Activated naive CD4-positive, alpha-beta T cell treated with Interleukin-2 at 50 U/mL for 16 hours (primary cell): ENCODE measurements around the gene E2F2.
"Not testable (repeated sequence)": the region's sequence is repeated elsewhere in the genome, so short reads cannot be mapped to it uniquely, and the experiment has no call there.

Experiments used
- DNase-seq: peaks from one replicate; pipeline ENCODE4 v3.0.0-alpha.2; 2020

E2F2 gene

GRCh38 chr1:23545851-23546250 lies 14.8 kb upstream of the E2F2 start:
- no peak for DNase-seq

GRCh38 chr1:23544444-23545389 lies 13.7 kb upstream of the E2F2 start:
- peak; percentile 76 for DNase-seq

DNA sequence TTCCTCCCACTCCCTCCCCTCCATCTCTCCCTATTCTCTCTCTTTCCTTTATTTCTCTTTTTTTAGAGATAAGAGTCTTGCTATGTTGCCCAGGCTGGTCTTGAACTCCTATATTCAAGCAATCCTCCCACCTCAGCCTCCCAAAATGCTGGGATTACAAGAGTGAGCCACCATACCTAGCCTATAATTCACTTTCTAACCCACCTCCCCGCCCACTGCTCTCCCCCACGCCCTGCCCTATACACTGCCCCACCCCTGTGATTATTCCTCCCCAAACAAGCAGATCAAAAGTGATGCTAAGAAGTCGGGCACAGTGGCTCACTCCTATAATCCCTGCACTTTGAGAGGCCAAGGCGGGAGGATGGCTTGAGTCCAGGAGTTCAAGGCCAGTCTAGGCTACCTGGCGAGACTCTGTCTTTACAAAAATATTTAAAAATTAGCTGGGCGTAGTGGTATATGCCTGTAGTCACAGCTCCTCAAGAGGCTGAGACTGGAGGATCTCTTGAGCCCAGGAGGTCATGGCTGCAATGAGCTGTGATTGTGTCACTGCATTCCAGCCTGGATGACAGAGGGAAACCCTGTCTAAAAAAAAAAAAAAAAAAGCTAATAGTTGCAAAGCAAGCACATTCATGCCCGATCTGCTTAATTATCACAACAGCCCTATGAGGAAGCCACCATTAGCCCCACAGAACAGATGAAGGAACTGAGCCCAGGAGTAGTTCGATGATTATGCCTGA lies 12.8 kb upstream of the E2F2 start:
- no peak for DNase-seq

GRCh38 chr1:23542940-23543339 lies 11.9 kb upstream of the E2F2 start:
- DNase-seq, result not testable (repeated sequence)

DNA sequence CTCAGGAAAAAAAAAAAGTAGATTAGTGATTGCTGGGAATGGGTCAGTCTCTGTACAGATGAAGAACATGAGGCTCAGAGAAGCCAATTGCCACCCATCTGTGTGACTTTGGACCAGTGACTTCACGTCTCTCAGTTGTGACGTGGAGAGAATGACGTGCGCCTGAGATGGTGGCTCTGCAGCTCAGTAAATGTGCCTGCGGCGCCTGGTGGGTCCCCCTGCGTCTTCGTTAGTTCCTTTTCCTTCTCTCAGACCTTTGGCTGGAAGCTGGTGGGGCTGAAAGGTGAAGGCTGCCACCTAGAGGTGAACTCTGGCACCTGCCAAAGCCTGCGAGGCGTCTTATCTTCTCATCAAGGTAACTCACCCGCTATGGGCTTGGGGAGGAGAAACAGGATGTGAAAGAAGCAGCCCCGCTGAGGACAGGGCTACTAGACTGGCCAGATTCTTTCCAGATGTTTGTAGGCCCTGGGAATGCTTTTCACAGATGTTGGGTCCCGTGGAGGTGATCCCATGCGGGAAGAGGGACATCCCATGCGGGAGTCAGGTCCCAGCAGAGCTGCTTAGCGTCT lies 8.7 kb upstream of the E2F2 start:
- DNase-seq, result peak; percentile 92

GRCh38 chr1:23537296-23537973 lies 6.4 kb upstream of the E2F2 start:
- DNase-seq, result no peak

- no peak for DNase-seq
Measured at GRCh38 chr1:23533246-23534023, 2.4 kb upstream of the E2F2 start.

- no peak for DNase-seq
Measured at GRCh38 chr1:23531562-23532094, 595 bp upstream of the E2F2 start.

- DNase-seq, result no peak
Measured at GRCh38 chr1:23530087-23530746, 816 bp downstream of the E2F2 start.

GRCh38 chr1:23529146-23530086 lies 1.6 kb downstream of the E2F2 start:
- no peak for DNase-seq

DNA sequence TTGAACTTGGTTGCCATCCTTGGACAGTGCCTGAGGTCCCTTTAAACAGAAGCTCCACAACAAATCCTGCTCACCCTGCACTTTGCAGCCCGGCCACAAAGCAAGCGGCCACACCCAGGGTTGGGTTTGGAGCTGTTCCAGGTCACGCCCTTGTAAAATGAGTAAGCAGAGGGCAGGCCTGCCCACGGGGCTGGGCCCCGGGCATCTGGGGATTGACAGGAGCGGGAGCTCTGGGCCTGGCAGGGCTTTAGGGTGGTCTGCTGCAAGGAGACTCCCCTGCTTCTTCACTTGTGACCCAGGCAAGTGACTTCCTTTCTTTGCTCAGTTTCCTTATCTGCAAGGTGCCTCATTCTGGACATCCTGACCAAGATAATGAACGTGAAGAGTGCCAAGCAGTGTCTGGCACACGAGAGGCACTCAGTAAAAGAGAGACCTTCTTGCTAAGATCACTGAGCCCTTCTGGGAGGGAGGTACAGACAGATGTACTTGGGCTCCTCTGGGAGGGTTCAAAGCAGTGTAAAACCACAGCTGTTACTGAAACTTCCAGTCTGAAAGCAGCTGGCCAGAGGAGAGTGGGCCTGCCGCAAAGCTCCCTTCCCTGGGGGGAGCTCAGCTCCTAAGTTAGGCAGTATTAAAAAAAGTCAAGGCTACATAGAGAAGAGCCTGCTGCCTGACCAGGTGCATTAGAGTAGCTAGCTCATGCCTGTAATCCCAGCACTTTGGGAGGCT lies 2.6 kb downstream of the E2F2 start:
- peak; percentile 86 for DNase-seq

GRCh38 chr1:23527900-23528249 lies 3.2 kb downstream of the E2F2 start:
- no peak for DNase-seq

DNA sequence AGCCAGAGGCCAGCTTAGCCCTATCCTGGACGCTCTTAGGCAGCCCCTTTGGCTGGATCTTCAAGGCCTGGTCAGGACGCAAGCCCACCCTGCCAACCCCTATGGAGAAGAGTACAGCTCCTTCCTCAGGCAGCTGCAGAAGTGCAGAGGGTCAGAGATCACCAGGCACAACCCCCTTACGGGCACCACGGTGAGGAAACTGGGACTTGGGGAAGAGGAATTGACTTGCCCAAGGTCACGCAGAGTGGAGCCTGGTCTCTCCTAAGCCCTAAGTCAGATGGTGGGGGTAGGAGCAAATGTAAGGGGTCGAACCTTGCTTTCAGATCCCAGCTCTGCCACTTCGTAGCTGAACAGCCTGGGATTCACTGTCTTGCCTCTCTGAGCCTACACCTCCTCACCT lies 3.7 kb downstream of the E2F2 start:
- no peak for DNase-seq

DNA sequence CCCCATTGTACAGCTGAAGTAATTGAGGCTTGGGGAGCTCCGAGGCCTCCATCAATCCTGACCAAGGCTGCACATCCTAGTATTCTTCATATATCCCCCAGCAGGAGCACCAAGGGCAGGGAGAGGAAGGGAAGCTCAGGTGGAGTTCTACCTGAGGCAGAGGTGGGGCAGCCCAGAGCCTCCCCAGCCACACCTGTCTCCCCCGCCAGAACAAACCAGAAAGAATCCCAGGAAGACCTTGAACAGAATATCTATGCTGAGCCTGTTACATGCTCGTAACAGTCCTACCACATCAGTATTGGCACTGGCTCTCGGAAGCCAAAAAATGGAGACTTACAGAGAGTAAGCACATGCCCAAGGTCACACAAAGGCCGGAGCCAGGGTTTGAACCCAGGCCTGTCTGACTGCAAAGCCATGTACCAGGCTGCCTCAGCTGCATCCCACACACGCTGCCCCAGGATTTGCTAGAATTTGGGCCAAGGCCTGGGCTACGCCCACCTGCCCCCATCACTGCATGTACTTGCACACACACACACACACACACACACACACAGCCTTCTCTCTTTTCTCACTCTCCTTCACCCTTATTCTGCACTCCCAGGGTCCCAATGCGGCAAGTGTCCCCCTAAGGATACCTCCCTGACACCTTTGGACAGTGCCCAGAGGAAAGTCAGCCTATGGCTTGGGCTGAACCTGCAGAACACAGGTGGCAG lies 4.5 kb downstream of the E2F2 start:
- no peak for DNase-seq

DNA sequence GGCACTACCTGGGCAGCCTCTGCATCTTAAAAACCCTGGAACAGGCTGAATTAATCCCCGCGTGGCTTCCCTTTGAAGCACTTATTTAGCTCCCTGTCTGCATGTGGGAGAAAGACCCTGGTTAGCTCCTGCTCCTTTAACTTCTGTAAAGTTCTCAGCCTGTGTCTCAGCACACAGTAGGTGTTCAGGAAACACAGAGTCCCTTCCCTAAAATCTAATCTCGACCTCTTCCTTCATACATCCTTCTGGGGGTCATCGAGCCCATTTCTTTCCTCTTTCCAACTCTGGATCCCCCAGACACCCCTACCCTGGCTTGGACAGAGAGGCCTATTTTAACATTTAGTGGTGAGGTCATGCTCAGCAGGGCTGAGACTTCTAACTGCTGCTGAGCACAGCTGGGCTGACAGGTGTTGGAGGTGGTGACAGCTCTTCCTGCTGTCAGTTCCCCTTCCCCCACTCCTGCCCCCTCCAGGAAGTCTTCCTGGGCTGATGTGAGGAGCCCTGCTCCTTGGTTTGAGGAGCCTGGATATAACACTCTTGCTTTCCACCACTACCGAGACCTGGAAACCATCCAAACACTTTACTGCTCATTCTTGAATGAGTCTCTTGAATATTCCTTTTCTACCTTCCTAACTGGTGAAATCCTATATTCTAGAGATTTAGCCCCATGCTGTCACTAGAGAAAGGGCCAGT lies 5.3 kb downstream of the E2F2 start:
- DNase-seq, result no peak

GRCh38 chr1:23524716-23525401 lies 6.2 kb downstream of the E2F2 start:
- peak; percentile 31 for DNase-seq

- DNase-seq, result no peak
Measured at GRCh38 chr1:23524163-23524562, 6.9 kb downstream of the E2F2 start.
